Erythroblast (primary cell): ENCODE results near the gene ABLIM2.

Experiments used
- GATA1 ChIP-seq: IDR thresholded peaks from 2 replicates; pipeline ENCODE4 v1.6.1; 2011; ENCODE audit warnings: low read depth, mild to moderate bottlenecking, control low read depth, low read length, moderate library complexity
- POLR2A ChIP-seq: IDR thresholded peaks from 2 replicates; pipeline ENCODE4 v1.6.1; 2011; ENCODE audit warnings: mild to moderate bottlenecking, low read length

- no peak for TF ChIP-seq POLR2A
- no peak for TF ChIP-seq GATA1
Observed at GRCh38 chr4:7963691-7964090, 194.9 kb downstream of the ABLIM2 start.
